Lung (tissue), 16 donors: ENCODE data around the gene PCDHA1. TPM values are rescaled to one million over a fixed set of nuclear protein-coding genes. Genes with fewer than 3 reads are reported as not detected.

ENCODE experiments used
- ATAC-seq: fragments of 200-7000 bp; cut with Tn5 transposase; one replicate; pipeline ENCODE4 v1.9.1; 2020; ENCODE audit warnings: moderate number of reproducible peaks; ENCODE audit not compliant: insufficient read depth, low FRiP score
- DNase-seq, 3 donors: peaks; one replicate each; pipeline ENCODE4 v3.0.0-alpha.2; 2013 to 2017
- H3K27ac ChIP-seq, 2 donors: one replicate each; pipeline ENCODE4 v1.5.1; 2013; ENCODE audit warnings: mild to moderate bottlenecking in 2 of 2, moderate library complexity in 2 of 2, control low read depth in 1 of 2, inconsistent platforms in 1 of 2, low read depth in 1 of 2, low read length in 1 of 2
- H3K27me3 ChIP-seq, 3 donors: one replicate each; pipeline ENCODE4 v1.5.1; 2013; ENCODE audit warnings: low read length in 2 of 3; ENCODE audit not compliant: control insufficient read depth in 3 of 3, insufficient read depth in 3 of 3
- H3K36me3 ChIP-seq, 4 donors: one replicate each; pipeline ENCODE4 v1.5.1; 2013; ENCODE audit warnings: low read length in 4 of 4, mild to moderate bottlenecking in 1 of 4, moderate library complexity in 1 of 4; ENCODE audit not compliant: control insufficient read depth in 4 of 4, insufficient read depth in 4 of 4
- H3K4me1 ChIP-seq, 5 donors: one replicate each; pipeline ENCODE4 v1.5.1; 2013; ENCODE audit warnings: low read length in 5 of 5, mild to moderate bottlenecking in 2 of 5, moderate library complexity in 1 of 5; ENCODE audit not compliant: control insufficient read depth in 5 of 5, insufficient read depth in 5 of 5
- H3K4me3 ChIP-seq: one replicate; pipeline ENCODE4 v1.5.1; 2013; ENCODE audit warnings: mild to moderate bottlenecking, control low read depth, moderate library complexity
- H3K9ac ChIP-seq, 2 donors: one replicate each; pipeline ENCODE4 v1.5.1; 2013; ENCODE audit warnings: low read length in 2 of 2, control low read depth in 1 of 2; ENCODE audit not compliant: insufficient read depth in 1 of 2
- H3K9me3 ChIP-seq, 4 donors: one replicate each; pipeline ENCODE4 v1.5.1; 2013; ENCODE audit warnings: low read length in 3 of 4, mild to moderate bottlenecking in 1 of 4, moderate library complexity in 1 of 4; ENCODE audit not compliant: control insufficient read depth in 4 of 4, insufficient read depth in 3 of 4
- CTCF ChIP-seq: IDR thresholded peaks from 2 replicates; pipeline ENCODE4 v1.5.1; 2012; ENCODE audit warnings: mild to moderate bottlenecking; ENCODE audit errors: control extremely low read depth, extremely low read depth
- WGBS, 2 donors: extraction: QIAGEN DNeasy Blood & Tissue Kit; methylation state at CpG; one replicate each; pipeline ENCODE4 v1.1.7; 2013; 5-methylcytosine and 5-hydroxymethylcytosine counted together
- long read RNA-seq, 5 donors: transcript quantifications; one replicate each; lab custom pipeline, GENCODE V29; 2026
- polyA plus RNA-seq, 2 donors: library from polyadenylated mRNA; stranded (reverse); fragments of 200-250 nt; gene quantifications; one replicate each; pipeline ENCODE4 v1.2.1, GENCODE V29; 2013
- total RNA-seq, 2 donors: library from RNA; depleted of rRNA in 1 of 2; stranded (reverse); fragments of >200 nt in 1 of 2; gene quantifications; one replicate each; pipeline ENCODE4 v1.2.1, GENCODE V29; 2014 to 2021
- donor health status: control.
- donor health status: control.
- donor health status: Bipolar disorder and iron deficiency.
- donor health status: healthy.
- donor health status: DM: yes; HTN: yes; CAD: no.

Gene PCDHA1
- total RNA-seq, result not detected
- polyA plus RNA-seq, result under 1 TPM; 0.02 to 0.30 TPM
- long read RNA-seq, donor 1, result 0 reads
- long read RNA-seq, donor 2, result 0 reads
- long read RNA-seq, donor 3, result 0 reads
- long read RNA-seq, donor 4, result 0 reads
- long read RNA-seq, donor 5, result 0 reads

DNA sequence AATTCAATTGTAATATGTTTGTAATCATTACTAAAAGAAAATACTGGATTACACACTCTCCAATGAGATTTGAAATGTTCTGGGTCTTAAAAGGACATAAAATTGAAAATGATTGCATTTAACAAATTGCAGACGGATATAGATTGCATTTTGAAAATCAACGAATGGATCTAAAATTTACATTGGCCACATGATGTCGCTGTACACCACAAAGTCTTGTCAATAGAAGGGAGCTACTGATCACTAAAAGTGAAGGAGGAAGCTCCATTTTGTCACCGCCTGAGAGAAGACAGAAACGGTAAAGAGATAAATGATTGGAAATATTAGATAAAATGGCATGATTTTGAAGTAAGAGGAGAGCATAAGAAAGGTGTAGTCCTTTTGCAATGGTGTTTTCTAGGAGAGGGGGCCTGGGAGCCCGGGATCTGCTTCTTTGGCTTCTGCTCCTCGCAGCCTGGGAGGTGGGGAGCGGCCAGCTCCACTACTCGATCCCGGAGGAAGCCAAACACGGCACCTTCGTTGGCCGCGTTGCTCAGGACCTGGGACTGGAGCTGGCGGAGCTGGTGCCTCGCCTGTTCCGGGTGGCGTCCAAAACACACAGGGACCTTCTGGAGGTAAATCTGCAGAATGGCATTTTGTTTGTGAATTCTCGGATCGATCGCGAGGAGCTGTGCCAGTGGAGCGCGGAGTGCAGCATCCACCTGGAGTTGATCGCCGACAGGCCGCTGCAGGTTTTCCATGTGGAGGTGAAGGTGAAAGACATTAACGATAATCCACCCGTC is at the start of gene PCDHA1:
TSS of gene PCDHA1 (plus strand) at position 236 of the 782 bp plus-strand sequence.
- no peaks in the 10 kb centered on the region for H3K36me3 ChIP-seq
- DNase-seq, result no peak
- ATAC-seq, result no peak
- no peak within 1 kb of the TSS for H3K27ac ChIP-seq
- no peaks in the 10 kb centered on the region for H3K4me1 ChIP-seq
- 16 to 24% methylated on average over 29 of the region's 29 CpGs for WGBS, 2 donors
- peaks cover 0 to 6% (median 0%) of the 10 kb centered on the region in 3 donors for H3K27me3 ChIP-seq
- no peak within 1 kb of the TSS for H3K9ac ChIP-seq
- no peak for TF ChIP-seq CTCF
- no peak within 1 kb of the TSS for H3K4me3 ChIP-seq
- peaks cover 0 to 42% (median 23%) of the 10 kb centered on the region in 4 donors for H3K9me3 ChIP-seq

GRCh38 chr5:140737486-140737885 is 48.5 kb upstream of the PCDHA1 start:
- DNase-seq (no peak), ATAC-seq (no peak)
- WGBS, 2 donors, result 68 to 84% methylated on average over 1 of the region's 1 CpG

GRCh38 chr5:140741967-140742366 is 44.0 kb upstream of the PCDHA1 start:
- Histone ChIP-seq H3K4me1 (no peaks in the 10 kb centered on the region), H3K27ac (no peak overlapping the region), H3K9ac (no peak overlapping the region), H3K27me3 (no peaks in the 10 kb centered on the region), H3K9me3 (peaks cover 0 to 19% (median 3%) of the 10 kb centered on the region in 4 donors), H3K36me3 (no peaks in the 10 kb centered on the region), H3K4me3 (no peak overlapping the region)
- no peak for ATAC-seq
- no peak for TF ChIP-seq CTCF
- WGBS, 2 donors, result 76 to 85% methylated on average over 1 of the region's 1 CpG
- no peak for DNase-seq

More at GRCh38 chr5:140737486-140737885, 48.5 kb upstream of the PCDHA1 start:
- Histone ChIP-seq H3K27me3 (no peaks in the 10 kb centered on the region), H3K9me3 (peaks cover 0 to 7% (median 3%) of the 10 kb centered on the region in 4 donors), H3K4me3 (no peak overlapping the region), H3K36me3 (no peaks in the 10 kb centered on the region), H3K4me1 (no peaks in the 10 kb centered on the region), H3K27ac (no peak overlapping the region), H3K9ac (no peak overlapping the region)
- no peak for TF ChIP-seq CTCF
